Colon (tissue), 2 donors: ENCODE measurements around the gene DKK3.

Experiments used
- FAIRE-seq: peaks from 2 replicates; lab custom pipeline; 2012; peaks lifted over from hg19 to GRCh38; lab: Jason Lieb, UNC
- donor health status: control.
- donor health status: control.

The DKK3 gene

DNA sequence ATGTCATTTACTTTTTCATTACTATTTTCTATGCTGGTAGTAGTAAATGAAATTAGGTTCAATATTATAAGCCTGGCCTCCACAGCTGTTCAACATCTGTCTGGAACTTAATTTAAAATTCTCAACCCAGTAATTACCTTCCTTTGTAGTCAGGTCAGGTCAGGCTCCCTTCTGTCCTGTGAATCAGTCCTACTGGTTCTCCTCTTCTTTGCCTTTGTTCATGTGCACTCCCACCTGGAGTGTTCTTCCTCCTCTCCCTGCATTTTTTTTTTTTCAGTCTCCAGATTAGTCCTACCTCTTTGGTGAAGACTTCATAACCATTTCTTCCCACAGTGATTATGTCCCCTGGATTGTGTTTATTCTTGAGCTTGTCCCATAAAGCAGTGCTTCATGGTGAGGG, 67.9 kb downstream of the DKK3 start:
- no peak for FAIRE-seq

DNA sequence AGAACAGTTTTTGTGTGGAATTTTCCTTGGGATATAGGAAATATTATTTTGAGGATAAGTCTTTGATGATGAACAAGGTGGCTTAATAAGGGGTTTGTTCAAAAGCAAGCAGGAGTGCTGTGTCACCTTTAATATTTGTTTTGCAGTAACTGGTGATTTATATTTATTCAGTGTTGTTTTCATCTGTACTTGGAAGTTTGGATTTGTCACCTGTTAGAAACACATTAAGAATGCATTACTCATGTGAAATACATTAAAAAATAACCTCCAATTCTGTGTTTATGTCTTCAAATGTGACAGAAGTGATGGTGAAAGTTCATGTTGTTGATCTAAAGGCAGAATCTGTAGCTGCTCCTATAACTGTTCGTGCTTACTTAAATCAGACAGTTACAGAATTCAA, 70.5 kb downstream of the DKK3 start:
- FAIRE-seq: no peak

DNA sequence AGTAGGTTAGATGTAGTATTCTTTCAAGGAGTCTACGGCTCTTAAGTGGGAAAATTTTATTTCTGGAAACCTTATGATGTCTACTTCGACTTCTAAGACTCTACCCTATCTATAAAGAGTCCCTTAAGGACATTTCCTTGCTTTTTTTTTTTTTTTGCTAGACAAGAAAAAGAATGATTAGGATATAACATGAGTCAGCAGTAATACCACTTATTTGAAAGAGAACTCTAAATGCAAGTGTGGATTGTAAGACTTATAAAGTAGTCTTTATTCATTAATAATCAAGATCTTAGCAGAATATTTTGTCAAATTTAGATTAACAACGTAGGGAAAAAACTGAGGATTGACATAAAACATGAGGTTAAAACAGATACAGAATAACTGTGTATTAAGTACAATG, 71.0 kb downstream of the DKK3 start:
- no peak for FAIRE-seq

DNA sequence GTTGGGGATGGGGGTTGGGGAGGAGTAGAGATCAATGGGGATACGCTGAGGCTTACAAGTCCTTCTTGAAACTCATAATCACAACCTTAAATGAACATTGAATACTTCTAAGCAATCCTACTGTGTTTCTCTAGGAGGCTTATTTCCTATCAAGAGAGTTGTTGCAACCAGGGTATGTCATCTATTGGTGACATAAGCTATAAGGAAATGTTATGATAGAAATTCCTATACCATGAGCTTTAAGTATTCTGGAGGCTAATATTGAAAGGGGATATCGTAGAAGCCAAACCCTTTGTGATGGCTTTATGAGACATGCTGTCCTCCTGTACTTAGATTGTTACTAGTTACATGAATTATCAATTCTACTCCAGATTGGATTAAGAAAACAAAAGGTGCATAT, 72.9 kb downstream of the DKK3 start:
- no peak for FAIRE-seq

DNA sequence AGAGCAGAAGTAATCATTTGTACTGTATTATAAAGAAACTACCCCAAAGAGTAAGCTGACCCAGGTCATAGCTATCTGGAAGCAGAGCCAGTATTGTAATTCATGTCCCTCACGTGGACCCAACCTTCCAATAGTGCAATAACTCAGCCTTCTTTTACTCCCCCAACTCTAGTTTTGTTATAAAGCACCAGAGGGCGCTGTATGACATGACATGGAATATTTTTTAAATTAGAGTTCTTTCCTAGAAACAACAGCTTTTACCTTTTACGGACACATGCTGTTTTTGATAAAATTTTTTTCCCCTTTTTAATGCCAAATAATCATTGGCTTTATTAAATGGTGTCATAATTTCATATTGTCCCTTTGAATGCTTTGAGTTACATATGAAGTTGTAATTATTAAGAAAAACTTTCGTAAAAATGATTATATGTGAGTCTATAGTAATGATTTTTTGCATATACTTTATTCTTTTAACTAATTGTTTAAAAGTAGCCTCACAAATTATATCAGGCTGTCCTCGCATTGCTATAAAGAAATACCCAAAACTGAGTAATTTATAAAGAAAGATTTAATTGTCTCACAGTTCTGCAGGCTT, 76.9 kb downstream of the DKK3 start:
- no peak for FAIRE-seq

DNA sequence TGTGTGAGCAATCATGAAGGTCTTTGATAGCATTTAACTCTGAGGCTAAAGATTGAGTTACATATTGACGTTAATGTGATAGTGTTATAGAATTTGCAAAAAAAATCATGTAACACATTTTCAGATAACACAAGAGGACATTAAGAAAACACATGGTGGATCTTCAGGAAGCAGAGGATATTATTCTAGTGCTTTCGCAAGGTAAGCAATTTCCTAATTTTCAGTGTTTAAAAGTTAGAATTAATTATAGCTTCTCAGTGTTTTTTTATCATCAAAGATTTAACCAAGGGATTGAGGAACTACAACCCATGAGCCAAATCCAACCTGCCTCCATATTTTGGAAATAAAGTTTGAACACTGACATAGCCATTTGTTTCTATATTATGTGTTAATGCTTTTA, 78.5 kb downstream of the DKK3 start:
- no peak for FAIRE-seq

DNA sequence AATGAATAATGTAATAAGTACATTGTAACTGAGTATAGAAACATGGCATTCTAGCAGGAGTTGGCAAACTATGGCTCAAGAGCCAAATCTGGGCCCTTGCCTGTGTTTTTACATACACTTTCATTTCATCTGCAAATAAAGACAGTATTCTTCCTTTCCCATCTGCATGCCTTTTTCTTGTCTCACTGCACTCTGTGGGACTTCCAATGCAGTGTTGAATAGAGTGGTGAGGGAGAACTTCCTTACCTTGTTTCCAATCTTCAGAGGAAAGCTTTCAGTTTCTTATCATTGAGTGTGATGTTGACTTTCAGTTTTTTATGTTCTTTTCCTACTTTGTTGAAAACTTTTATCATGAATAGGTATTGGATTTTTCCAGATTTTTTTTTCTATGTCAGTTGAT, 84.6 kb downstream of the DKK3 start:
- FAIRE-seq: no peak

DNA sequence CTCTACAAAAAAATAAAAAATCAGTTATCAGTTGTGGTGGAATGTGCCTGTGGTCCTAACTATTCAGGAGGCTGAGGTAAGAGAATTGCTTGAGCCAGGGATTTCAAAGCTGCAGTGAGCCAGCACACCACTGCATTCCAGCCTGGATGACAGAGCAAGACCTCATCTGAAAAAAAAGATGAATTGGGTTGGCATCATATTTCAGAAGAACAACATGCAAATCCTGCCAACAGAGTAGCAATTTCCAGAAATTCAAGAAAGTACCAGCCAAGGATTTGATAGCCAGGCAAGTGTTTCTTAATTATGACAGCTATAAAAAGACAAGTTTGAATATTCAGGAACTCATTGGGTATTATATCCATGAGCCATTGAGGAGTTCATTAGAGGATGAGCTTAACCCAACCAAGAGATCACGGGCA, 91.4 kb downstream of the DKK3 start:
- FAIRE-seq: no peak

DNA sequence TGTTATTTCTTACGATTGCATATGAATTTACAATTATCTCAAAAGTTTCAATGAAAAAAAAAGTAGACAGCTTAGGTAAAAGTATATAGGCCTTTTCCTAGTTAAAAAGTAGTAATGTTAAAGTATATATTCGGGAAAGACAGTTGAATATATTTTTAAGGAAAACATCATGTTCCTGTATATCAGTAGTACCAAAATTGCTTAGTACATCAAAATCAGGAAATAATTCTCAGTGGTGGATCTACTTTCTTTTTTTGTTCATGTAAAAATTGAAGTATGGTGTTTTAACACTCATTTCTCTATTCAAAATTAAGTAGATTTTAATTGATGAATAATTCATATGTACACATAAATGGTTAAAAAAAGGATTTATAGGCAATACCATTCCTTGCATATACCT, 92.8 kb downstream of the DKK3 start:
- no peak for FAIRE-seq

DNA sequence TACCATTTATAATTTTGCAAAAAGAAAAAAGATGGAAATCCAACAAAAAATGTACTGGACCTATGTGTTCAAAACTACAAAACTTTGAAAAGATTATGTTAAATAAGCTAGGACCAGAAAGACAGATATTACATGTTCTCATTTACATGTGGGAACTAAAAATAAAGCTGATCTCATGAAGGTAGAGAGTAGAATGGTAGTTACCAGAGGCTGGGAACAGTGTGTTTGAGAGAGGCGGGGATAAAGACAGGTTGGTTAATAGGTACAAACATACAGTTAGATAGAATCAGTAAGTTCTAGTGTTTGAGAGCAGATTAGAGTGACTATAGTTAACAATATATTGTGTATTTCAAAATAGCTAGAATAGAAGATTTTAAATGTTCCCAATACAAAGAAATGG, 95.0 kb downstream of the DKK3 start:
- no peak for FAIRE-seq
